BLaER1 treated with 17β-estradiol and CSF1 and Interleukin-3, amounts not matched to agents 10 nM and 100 nM (cell line): ENCODE data around the gene MNAT1.

Experiments used
- H3K27ac ChIP-seq, 11 experiments: shearing (Covaris generic); formaldehyde crosslinking; 2 replicates each; pipeline ENCODE4 v1.8.1; 2022
- H3K27me3 ChIP-seq, 11 experiments: shearing (Covaris generic); formaldehyde crosslinking; 2 replicates each; pipeline ENCODE4 v1.8.1; 2022
- H3K36me3 ChIP-seq, 11 experiments: shearing (Covaris generic); formaldehyde crosslinking; 2 replicates each; pipeline ENCODE4 v1.8.1; 2022
- H3K4me1 ChIP-seq, 10 experiments: shearing (Covaris generic); formaldehyde crosslinking; 2 replicates each; pipeline ENCODE4 v1.8.1; 2022
- H3K4me2 ChIP-seq, 11 experiments: shearing (Covaris generic); formaldehyde crosslinking; 2 replicates each; pipeline ENCODE4 v1.8.1; 2022
- H3K4me3 ChIP-seq, 10 experiments: shearing (Covaris generic); formaldehyde crosslinking; 2 replicates each; pipeline ENCODE4 v1.8.1; 2022
- H3K9ac ChIP-seq, 11 experiments: shearing (Covaris generic); formaldehyde crosslinking; 2 replicates each; pipeline ENCODE4 v1.8.1; 2022
- H3K9me3 ChIP-seq, 11 experiments: shearing (Covaris generic); formaldehyde crosslinking; replicated peaks in 1 of 11; 2 replicates each; pipeline ENCODE4 v1.8.1; 2022
- H4K20me1 ChIP-seq, 11 experiments: shearing (Covaris generic); formaldehyde crosslinking; 2 replicates each; pipeline ENCODE4 v1.8.1; 2022
- Cebpa-rat ChIP-seq, 11 experiments: shearing (Covaris generic); IDR thresholded peaks; 2 replicates each; pipeline ENCODE4 v1.8.1; 2022

The MNAT1 gene

GRCh38 chr14:60956202-60956601, 221.6 kb downstream of the MNAT1 start:
- TF ChIP-seq Cebpa-rat (IDR thresholded peaks at IDR 0.05), result no peak
- Histone ChIP-seq H4K20me1 (no peaks in the 10 kb centered on the region), H3K27me3 (no peaks in the 10 kb centered on the region)

GRCh38 chr14:60956632-60957031, 222.1 kb downstream of the MNAT1 start:
- Histone ChIP-seq H3K4me2 (no peak overlapping the region), H3K9me3 (peaks cover 40 to 70% (median 50%) of the 10 kb centered on the region in 11 experiments), H3K36me3 (peaks cover 10 to 29% (median 17%) of the 10 kb centered on the region in 11 experiments; a peak in 21 of 22 replicates), H3K4me1 (no peaks in the 10 kb centered on the region), H3K9ac (no peak overlapping the region), H3K27ac (no peak overlapping the region), H4K20me1 (no peaks in the 10 kb centered on the region), H3K4me3 (no peak overlapping the region), H3K27me3 (no peaks in the 10 kb centered on the region)
- no peak for TF ChIP-seq Cebpa-rat (IDR thresholded peaks at IDR 0.05)

More at GRCh38 chr14:60956202-60956601, 221.6 kb downstream of the MNAT1 start:
- Histone ChIP-seq H3K4me3 (no peak overlapping the region), H3K4me2 (no peak overlapping the region), H3K36me3 (peaks cover 10 to 29% (median 17%) of the 10 kb centered on the region in 11 experiments; a peak in 21 of 22 replicates), H3K9ac (no peak overlapping the region), H3K4me1 (no peaks in the 10 kb centered on the region), H3K9me3 (peaks cover 40 to 70% (median 50%) of the 10 kb centered on the region in 11 experiments), H3K27ac (no peak overlapping the region)

- no peak for TF ChIP-seq Cebpa-rat (IDR thresholded peaks at IDR 0.05)
- Histone ChIP-seq H3K27ac (no peak overlapping the region), H3K27me3 (no peaks in the 10 kb centered on the region)
Measured at GRCh38 chr14:60958146-60958545, 223.6 kb downstream of the MNAT1 start.

GRCh38 chr14:60963761-60964160, 229.2 kb downstream of the MNAT1 start:
- no peak for TF ChIP-seq Cebpa-rat (IDR thresholded peaks at IDR 0.05)
- H4K20me1 ChIP-seq, result no peaks in the 10 kb centered on the region
- H3K9me3 ChIP-seq, result peaks cover 5 to 15% (median 9%) of the 10 kb centered on the region in 11 experiments
- H3K27ac ChIP-seq, result no peak overlapping the region
- H3K27me3 ChIP-seq, result no peaks in the 10 kb centered on the region
- H3K4me3 ChIP-seq, result no peak overlapping the region
- H3K4me1 ChIP-seq, result peaks cover 0 to 5% (median 0%) of the 10 kb centered on the region in 10 experiments; a peak in 1 of 20 replicates
- H3K4me2 ChIP-seq, result no peak overlapping the region
- H3K9ac ChIP-seq, result no peak overlapping the region
- peaks cover 0 to 6% (median 4%) of the 10 kb centered on the region in 11 experiments; a peak in 8 of 22 replicates for H3K36me3 ChIP-seq

More at GRCh38 chr14:60958146-60958545, 223.6 kb downstream of the MNAT1 start:
- no peak overlapping the region for H3K4me2 ChIP-seq
- peaks cover 40 to 61% (median 50%) of the 10 kb centered on the region in 11 experiments for H3K9me3 ChIP-seq
- H4K20me1 ChIP-seq, result no peaks in the 10 kb centered on the region
- no peaks in the 10 kb centered on the region for H3K4me1 ChIP-seq
- no peak overlapping the region for H3K9ac ChIP-seq
- peaks cover 10 to 28% (median 17%) of the 10 kb centered on the region in 11 experiments; a peak in 21 of 22 replicates for H3K36me3 ChIP-seq
- no peak overlapping the region for H3K4me3 ChIP-seq

GRCh38 chr14:60964904-60965303, 230.3 kb downstream of the MNAT1 start:
- no peak overlapping the region for H3K9ac ChIP-seq
- H4K20me1 ChIP-seq, result no peaks in the 10 kb centered on the region
- 0 out of 22 replicates have a peak, but pooled peaks cover 0 to 6% (median 0%) of the 10 kb centered on the region in 11 experiments for H3K9me3 ChIP-seq
- no peak overlapping the region for H3K4me2 ChIP-seq
- no peaks in the 10 kb centered on the region for H3K27me3 ChIP-seq
- H3K27ac ChIP-seq, result no peak overlapping the region
- peaks cover 0 to 4% (median 0%) of the 10 kb centered on the region in 11 experiments; a peak in 1 of 22 replicates for H3K36me3 ChIP-seq
- peaks cover 0 to 5% (median 0%) of the 10 kb centered on the region in 10 experiments; a peak in 2 of 20 replicates for H3K4me1 ChIP-seq
- no peak overlapping the region for H3K4me3 ChIP-seq
- no peak for TF ChIP-seq Cebpa-rat (IDR thresholded peaks at IDR 0.05)

- TF ChIP-seq Cebpa-rat (IDR thresholded peaks at IDR 0.05), result no peak
- Histone ChIP-seq H3K9ac (no peak overlapping the region), H3K4me3 (no peak overlapping the region), H3K4me2 (peak overlapping the region in 1 of 11 experiments; percentile 5; a peak in 1 of 22 replicates), H3K36me3 (0 out of 22 replicates have a peak, but pooled peaks cover 0 to 4% (median 0%) of the 10 kb centered on the region in 11 experiments), H3K9me3 (0 out of 22 replicates have a peak, but pooled peaks cover 0 to 1% (median 0%) of the 10 kb centered on the region in 11 experiments), H3K4me1 (peaks cover 0 to 9% (median 0%) of the 10 kb centered on the region in 10 experiments; a peak in 7 of 20 replicates), H3K27me3 (no peaks in the 10 kb centered on the region), H3K27ac (no peak overlapping the region), H4K20me1 (no peaks in the 10 kb centered on the region)
Measured at GRCh38 chr14:60965402-60965801, 230.8 kb downstream of the MNAT1 start.

GRCh38 chr14:60968099-60968498, 233.5 kb downstream of the MNAT1 start:
- H3K36me3 ChIP-seq, result peaks cover 0 to 8% (median 0%) of the 10 kb centered on the region in 11 experiments; a peak in 2 of 22 replicates
- H3K9ac ChIP-seq, result no peak overlapping the region
- no peaks in the 10 kb centered on the region for H4K20me1 ChIP-seq
- peaks cover 0 to 24% (median 5%) of the 10 kb centered on the region in 10 experiments; a peak in 11 of 20 replicates for H3K4me1 ChIP-seq
- no peaks in the 10 kb centered on the region for H3K27me3 ChIP-seq
- H3K9me3 ChIP-seq, result no peaks in the 10 kb centered on the region
- no peak overlapping the region for H3K27ac ChIP-seq
- TF ChIP-seq Cebpa-rat (IDR thresholded peaks at IDR 0.05), result no peak
- H3K4me3 ChIP-seq, result no peak overlapping the region
- no peak overlapping the region for H3K4me2 ChIP-seq

- Histone ChIP-seq H3K9ac (no peak overlapping the region), H3K9me3 (no peaks in the 10 kb centered on the region), H3K4me3 (no peak overlapping the region), H3K36me3 (peaks cover 0 to 12% (median 0%) of the 10 kb centered on the region in 11 experiments; a peak in 4 of 22 replicates), H3K27me3 (no peaks in the 10 kb centered on the region), H3K4me1 (peaks cover 0 to 24% (median 5%) of the 10 kb centered on the region in 10 experiments; a peak in 11 of 20 replicates), H4K20me1 (no peaks in the 10 kb centered on the region), H3K4me2 (no peak overlapping the region), H3K27ac (no peak overlapping the region)
- TF ChIP-seq Cebpa-rat (IDR thresholded peaks at IDR 0.05), result no peak
Measured at GRCh38 chr14:60968671-60969070, 234.1 kb downstream of the MNAT1 start.

- peak in 5 of 11 experiments; percentile 18 to 67 (median 61); a peak in 6 of 22 replicates for TF ChIP-seq Cebpa-rat (IDR thresholded peaks at IDR 0.05)
- no peak overlapping the region for H3K27ac ChIP-seq
- H3K9ac ChIP-seq, result no peak overlapping the region
- no peak overlapping the region for H3K4me3 ChIP-seq
- H4K20me1 ChIP-seq, result no peaks in the 10 kb centered on the region
- H3K4me2 ChIP-seq, result peak overlapping the region in 3 of 11 experiments; percentile 5 to 38 (median 29); a peak in 4 of 22 replicates
- no peaks in the 10 kb centered on the region for H3K9me3 ChIP-seq
- peaks cover 0 to 26% (median 2%) of the 10 kb centered on the region in 11 experiments; a peak in 4 of 22 replicates for H3K36me3 ChIP-seq
- peaks cover 0 to 23% (median 5%) of the 10 kb centered on the region in 10 experiments; a peak in 11 of 20 replicates for H3K4me1 ChIP-seq
- no peaks in the 10 kb centered on the region for H3K27me3 ChIP-seq
Measured at GRCh38 chr14:60970146-60970545, 235.6 kb downstream of the MNAT1 start.
